CD4-positive, alpha-beta T cell treated with Interleukin-4 for 1 hour (primary cell): ENCODE results near the gene GALNT10.

Experiments used
- DNase-seq, 2 donors: peaks; one replicate each; pipeline ENCODE4 v3.0.0-alpha.2; 2020 to 2022

The GALNT10 gene

GRCh38 chr5:154203798-154204578 is 13.5 kb downstream of the GALNT10 start:
- no peak for DNase-seq

- DNase-seq: no peak
These were observed 15.0 kb downstream of the GALNT10 start for GRCh38 chr5:154205441-154206117.

- no peak for DNase-seq
These were observed 15.8 kb downstream of the GALNT10 start for GRCh38 chr5:154206311-154206710.

- DNase-seq: no peak
These were observed 16.7 kb downstream of the GALNT10 start for GRCh38 chr5:154207204-154207603.

GRCh38 chr5:154209591-154210081 is 19.1 kb downstream of the GALNT10 start:
- DNase-seq: no peak

- DNase-seq: no peak
These were observed 19.6 kb downstream of the GALNT10 start for GRCh38 chr5:154210163-154210562.

GRCh38 chr5:154211641-154212390 is 21.3 kb downstream of the GALNT10 start:
- no peak for DNase-seq

GRCh38 chr5:154213592-154213991 is 23.1 kb downstream of the GALNT10 start:
- DNase-seq: no peak

- DNase-seq: no peak
These were observed 24.0 kb downstream of the GALNT10 start for GRCh38 chr5:154214371-154215106.

- no peak for DNase-seq
These were observed 25.2 kb downstream of the GALNT10 start for GRCh38 chr5:154215571-154216325.

GRCh38 chr5:154217462-154217861 is 26.9 kb downstream of the GALNT10 start:
- DNase-seq: no peak

GRCh38 chr5:154218786-154219185 is 28.3 kb downstream of the GALNT10 start:
- DNase-seq: no peak

- DNase-seq: no peak
These were observed 30.1 kb downstream of the GALNT10 start for GRCh38 chr5:154220625-154221024.

- DNase-seq: peak; percentile 56 to 65
These were observed 30.9 kb downstream of the GALNT10 start for GRCh38 chr5:154221371-154221896.

GRCh38 chr5:154222414-154222813 is 31.9 kb downstream of the GALNT10 start:
- no peak for DNase-seq

- DNase-seq: no peak
These were observed 32.8 kb downstream of the GALNT10 start for GRCh38 chr5:154223320-154223719.

GRCh38 chr5:154227090-154227489 is 36.6 kb downstream of the GALNT10 start:
- no peak for DNase-seq

- no peak for DNase-seq
These were observed 38.2 kb downstream of the GALNT10 start for GRCh38 chr5:154228696-154229095.

GRCh38 chr5:154230526-154230925 is 40.0 kb downstream of the GALNT10 start:
- no peak for DNase-seq

- no peak for DNase-seq
These were observed 44.0 kb downstream of the GALNT10 start for GRCh38 chr5:154234551-154234950.

- DNase-seq: no peak
These were observed 45.5 kb downstream of the GALNT10 start for GRCh38 chr5:154236011-154236410.
